K562 (cell line): ENCODE measurements around the gene POC5. TPM values are rescaled to one million over a fixed set of nuclear protein-coding genes. Genes with fewer than 3 reads are reported as not detected.

ENCODE experiments used
- ADNP ChIP-seq: fragments of 200-800 bp; sonication (Bioruptor generic); IDR thresholded peaks from 2 replicates; pipeline ENCODE4 v1.6.1; 2016; ENCODE audit warnings: missing genetic modification characterization, missing compliant biosample characterization
- ARID3A ChIP-seq: IDR thresholded peaks from 2 replicates; pipeline ENCODE4 v1.6.1; 2012; ENCODE audit warnings: low read depth, low read length, improper control_type of control experiment, borderline replicate concordance
- CHAMP1 ChIP-seq: fragments of 450-650 bp; IDR thresholded peaks from 2 replicates; pipeline ENCODE4 v1.6.1; 2016; ENCODE audit warnings: mild to moderate bottlenecking
- MECOM ChIP-seq: fragments of 250-450 bp; sonication (Bioruptor Pico); IDR thresholded peaks from 2 replicates; pipeline ENCODE4 v1.8.0; 2022; ENCODE audit warnings: inconsistent platforms
- MEIS2 ChIP-seq: fragments of 450-650 bp; IDR thresholded peaks from 2 replicates; pipeline ENCODE4 v1.6.1; 2014; ENCODE audit warnings: mild to moderate bottlenecking; ENCODE audit not compliant: partially characterized antibody
- POLR2G ChIP-seq: fragments of 200-400 bp; formaldehyde crosslinking; IDR thresholded peaks from 2 replicates; pipeline ENCODE4 v1.6.1; 2017; ENCODE audit warnings: low read depth, mild to moderate bottlenecking, antibody characterized with exemption, low read length, moderate library complexity
- RBM14 ChIP-seq: fragments of 200-400 bp; formaldehyde crosslinking; IDR thresholded peaks from 2 replicates; pipeline ENCODE4 v1.6.1; 2018; ENCODE audit warnings: low read depth, mild to moderate bottlenecking, low read length, moderate library complexity, borderline replicate concordance; ENCODE audit not compliant: insufficient read depth
- RREB1 ChIP-seq: fragments of 250-450 bp; sonication (Bioruptor Pico); IDR thresholded peaks from 2 replicates; pipeline ENCODE4 v1.4.0; 2020
- ZKSCAN3 ChIP-seq: fragments of 250-450 bp; sonication (Bioruptor Pico); IDR thresholded peaks from 2 replicates; pipeline ENCODE4 v1.4.0; 2020
- ZNF217 ChIP-seq: sonication (generic); formaldehyde crosslinking; IDR thresholded peaks from 2 replicates; pipeline ENCODE4 v1.8.0; 2022; ENCODE audit warnings: mild to moderate bottlenecking, missing genetic modification reagents
- ZNF551 ChIP-seq: fragments of 250-450 bp; sonication (Bioruptor Pico); IDR thresholded peaks from 2 replicates; pipeline ENCODE4 v1.5.0; 2021; ENCODE audit warnings: mild to moderate bottlenecking, moderate library complexity
- polyA plus RNA-seq, 8 experiments: library from polyadenylated mRNA; depleted of rRNA in 4 of 8; stranded (reverse) in 5 of 8; unstranded in 3 of 8; fragments of >200 nt; fragmentation: Nextera tagmentation in 2 of 8; fragmentation: Illumina TruSeq in 1 of 8; extraction: Ambion mirVana in 2 of 8; extraction: Trizol in 1 of 8; gene quantifications; 2 replicates each; pipeline versions ENCODE4 v1.2.1 to v1.2.3, GENCODE V29; 2011 to 2014; ENCODE audit warnings: inconsistent platforms in 1 of 8, missing spikeins in 1 of 8
- total RNA-seq, 7 experiments: library from RNA; depleted of rRNA in 6 of 7; stranded (reverse); fragments of >200 nt in 6 of 7; fragmentation: Illumina TruSeq in 2 of 7; extraction: Trizol in 2 of 7; gene quantifications; 2 replicates each; pipeline versions ENCODE4 v1.2.1 to v1.2.3, GENCODE V29; 2011 to 2021; ENCODE audit warnings: low replicate concordance in 1 of 7
- TF ChIP-seq, protein P1 (sequence below), 2 experiments: fragments of 150-350 bp in 1 of 2; IDR thresholded peaks; 2 replicates each; pipeline ENCODE4 v1.6.1; 2012 to 2016; ENCODE audit warnings: low read depth in 2 of 2, low read length in 2 of 2, mild to moderate bottlenecking in 1 of 2, moderate library complexity in 1 of 2

The POC5 gene
- total and polyA plus RNA-seq, 9 of the 15 experiments (the other 6 are each of a cell fraction or from before 2014, with no cell fraction given): 14.5 to 38.2 (median 27.0) TPM

- TF ChIP-seq RREB1 (CRISPR knock-in tag) (no peak), ARID3A (0 out of 2 replicates have a peak, but pooled peaks have one; percentile 5), ZNF551 (CRISPR knock-in tag) (no peak), RBM14 (no peak), ZKSCAN3 (CRISPR knock-in tag) (no peak), MECOM (no peak), ZNF217 (CRISPR knock-in tag) (no peak), POLR2G (no peak), ADNP (tag) (no peak), CHAMP1 (no peak), MEIS2 (no peak)
- TF ChIP-seq, protein P1, sequence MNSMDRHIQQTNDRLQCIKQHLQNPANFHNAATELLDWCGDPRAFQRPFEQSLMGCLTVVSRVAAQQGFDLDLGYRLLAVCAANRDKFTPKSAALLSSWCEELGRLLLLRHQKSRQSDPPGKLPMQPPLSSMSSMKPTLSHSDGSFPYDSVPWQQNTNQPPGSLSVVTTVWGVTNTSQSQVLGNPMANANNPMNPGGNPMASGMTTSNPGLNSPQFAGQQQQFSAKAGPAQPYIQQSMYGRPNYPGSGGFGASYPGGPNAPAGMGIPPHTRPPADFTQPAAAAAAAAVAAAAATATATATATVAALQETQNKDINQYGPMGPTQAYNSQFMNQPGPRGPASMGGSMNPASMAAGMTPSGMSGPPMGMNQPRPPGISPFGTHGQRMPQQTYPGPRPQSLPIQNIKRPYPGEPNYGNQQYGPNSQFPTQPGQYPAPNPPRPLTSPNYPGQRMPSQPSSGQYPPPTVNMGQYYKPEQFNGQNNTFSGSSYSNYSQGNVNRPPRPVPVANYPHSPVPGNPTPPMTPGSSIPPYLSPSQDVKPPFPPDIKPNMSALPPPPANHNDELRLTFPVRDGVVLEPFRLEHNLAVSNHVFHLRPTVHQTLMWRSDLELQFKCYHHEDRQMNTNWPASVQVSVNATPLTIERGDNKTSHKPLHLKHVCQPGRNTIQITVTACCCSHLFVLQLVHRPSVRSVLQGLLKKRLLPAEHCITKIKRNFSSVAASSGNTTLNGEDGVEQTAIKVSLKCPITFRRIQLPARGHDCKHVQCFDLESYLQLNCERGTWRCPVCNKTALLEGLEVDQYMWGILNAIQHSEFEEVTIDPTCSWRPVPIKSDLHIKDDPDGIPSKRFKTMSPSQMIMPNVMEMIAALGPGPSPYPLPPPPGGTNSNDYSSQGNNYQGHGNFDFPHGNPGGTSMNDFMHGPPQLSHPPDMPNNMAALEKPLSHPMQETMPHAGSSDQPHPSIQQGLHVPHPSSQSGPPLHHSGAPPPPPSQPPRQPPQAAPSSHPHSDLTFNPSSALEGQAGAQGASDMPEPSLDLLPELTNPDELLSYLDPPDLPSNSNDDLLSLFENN (IDR thresholded peaks at IDR 0.05; ENCODE audit: low read depth in 2 of 2, low read length in 2 of 2): no peak; a peak in 1 of 4 replicates
Measured at GRCh38 chr5:75668977-75669689, 48.1 kb downstream of the POC5 start (continued).
